ENCODE measurements around the gene ZBTB46.

DNA sequence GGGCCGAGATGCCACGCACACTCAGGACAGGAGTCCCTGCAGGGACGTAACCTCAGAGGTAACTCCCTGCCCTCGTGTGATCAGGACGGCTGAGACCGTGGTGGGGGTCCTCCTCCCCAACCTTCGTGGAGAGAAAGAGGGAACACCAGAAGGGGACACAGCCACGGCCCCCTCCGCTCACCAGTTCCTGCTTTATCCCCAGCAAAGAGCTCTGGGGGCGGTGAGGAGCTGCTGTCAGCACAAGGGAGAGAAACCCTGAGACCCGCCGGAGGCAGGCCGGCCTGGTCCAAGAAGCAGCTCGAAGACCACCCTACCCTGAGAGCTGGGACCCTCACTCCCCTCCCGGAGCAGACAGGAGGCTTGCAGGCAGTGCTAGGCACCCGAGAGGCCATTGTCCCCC lies 47.1 kb downstream of the ZBTB46 start:
- TF ChIP-seq POLR2A (IDR thresholded peaks at IDR 0.05), result no peak
- TF ChIP-seq CTCF (IDR thresholded peaks at IDR 0.05), result no peak

All from vagina (tissue), 2 donors.